Skeletal muscle satellite cell (primary cell): ENCODE measurements around the gene ROBO2.

ENCODE experiments used
- H3K27me3 ChIP-seq: 2 replicates; pipeline ENCODE4 v1.7.0; 2013; ENCODE audit warnings: low read length; ENCODE audit not compliant: control insufficient read depth, insufficient read depth
- H3K36me3 ChIP-seq: 2 replicates; pipeline ENCODE4 v1.7.0; 2013; ENCODE audit warnings: mild to moderate bottlenecking, control low read depth, low read length; ENCODE audit not compliant: insufficient read depth
- H3K4me1 ChIP-seq: 2 replicates; pipeline ENCODE4 v1.7.0; 2013; ENCODE audit warnings: low read length; ENCODE audit not compliant: control insufficient read depth, insufficient read depth
- H3K4me2 ChIP-seq: 2 replicates; pipeline ENCODE4 v1.7.0; 2013; ENCODE audit warnings: mild to moderate bottlenecking, low read length
- H3K4me3 ChIP-seq: 2 replicates; pipeline ENCODE4 v1.7.0; 2013; ENCODE audit warnings: low read length
- H3K9ac ChIP-seq: 2 replicates; pipeline ENCODE4 v1.7.0; 2013; ENCODE audit warnings: mild to moderate bottlenecking, low read depth, low read length, moderate library complexity
- H3K9me3 ChIP-seq: replicated peaks from 2 replicates; pipeline ENCODE4 v1.7.0; 2013; ENCODE audit warnings: mild to moderate bottlenecking, control low read depth, low read length

The ROBO2 gene

GRCh38 chr3:77427528-77427927 lies 387.6 kb downstream of the ROBO2 start:
- no peak overlapping the region for H3K4me2 ChIP-seq
- no peaks in the 10 kb centered on the region for H3K27me3 ChIP-seq
- H3K4me3 ChIP-seq = no peak overlapping the region
- no peaks in the 10 kb centered on the region for H3K4me1 ChIP-seq
- no peaks in the 10 kb centered on the region for H3K9me3 ChIP-seq
- H3K9ac ChIP-seq = no peak overlapping the region
- no peaks in the 10 kb centered on the region for H3K36me3 ChIP-seq

GRCh38 chr3:77436908-77437307 lies 397.0 kb downstream of the ROBO2 start:
- Histone ChIP-seq H3K36me3 (no peaks in the 10 kb centered on the region), H3K9me3 (no peaks in the 10 kb centered on the region), H3K4me2 (no peak overlapping the region), H3K27me3 (no peaks in the 10 kb centered on the region), H3K4me1 (no peaks in the 10 kb centered on the region), H3K4me3 (no peak overlapping the region), H3K9ac (no peak overlapping the region)

- H3K36me3 ChIP-seq = no peaks in the 10 kb centered on the region
- H3K4me1 ChIP-seq = no peaks in the 10 kb centered on the region
- no peak overlapping the region for H3K4me3 ChIP-seq
- H3K9me3 ChIP-seq = no peaks in the 10 kb centered on the region
- no peaks in the 10 kb centered on the region for H3K27me3 ChIP-seq
- H3K9ac ChIP-seq = no peak overlapping the region
- H3K4me2 ChIP-seq = no peak overlapping the region
Measured at GRCh38 chr3:77446084-77446483, 406.2 kb downstream of the ROBO2 start.

- no peaks in the 10 kb centered on the region for H3K36me3 ChIP-seq
- no peaks in the 10 kb centered on the region for H3K4me1 ChIP-seq
- H3K27me3 ChIP-seq = no peaks in the 10 kb centered on the region
- no peak overlapping the region for H3K4me2 ChIP-seq
- H3K9ac ChIP-seq = no peak overlapping the region
- H3K9me3 ChIP-seq = no peaks in the 10 kb centered on the region
- no peak overlapping the region for H3K4me3 ChIP-seq
Measured at GRCh38 chr3:77446761-77447160, 406.9 kb downstream of the ROBO2 start.

GRCh38 chr3:77449459-77450350 lies 409.8 kb downstream of the ROBO2 start:
- no peaks in the 10 kb centered on the region for H3K9me3 ChIP-seq
- H3K27me3 ChIP-seq = no peaks in the 10 kb centered on the region
- H3K9ac ChIP-seq = no peak overlapping the region
- H3K36me3 ChIP-seq = no peaks in the 10 kb centered on the region
- H3K4me1 ChIP-seq = no peaks in the 10 kb centered on the region
- H3K4me2 ChIP-seq = no peak overlapping the region
- H3K4me3 ChIP-seq = no peak overlapping the region

GRCh38 chr3:77456431-77456830 lies 416.5 kb downstream of the ROBO2 start:
- Histone ChIP-seq H3K27me3 (no peaks in the 10 kb centered on the region), H3K4me2 (no peak overlapping the region), H3K4me3 (no peak overlapping the region), H3K9ac (no peak overlapping the region), H3K36me3 (no peaks in the 10 kb centered on the region), H3K4me1 (peaks cover 4% of the 10 kb centered on the region), H3K9me3 (no peaks in the 10 kb centered on the region)

GRCh38 chr3:77456906-77457305 lies 417.0 kb downstream of the ROBO2 start:
- no peak overlapping the region for H3K9ac ChIP-seq
- no peak overlapping the region for H3K4me2 ChIP-seq
- no peaks in the 10 kb centered on the region for H3K27me3 ChIP-seq
- no peaks in the 10 kb centered on the region for H3K36me3 ChIP-seq
- peaks cover 4% of the 10 kb centered on the region for H3K4me1 ChIP-seq
- H3K4me3 ChIP-seq = no peak overlapping the region
- no peaks in the 10 kb centered on the region for H3K9me3 ChIP-seq

- peaks cover 4% of the 10 kb centered on the region for H3K4me1 ChIP-seq
- no peak overlapping the region for H3K4me3 ChIP-seq
- no peaks in the 10 kb centered on the region for H3K27me3 ChIP-seq
- no peak overlapping the region for H3K4me2 ChIP-seq
- H3K36me3 ChIP-seq = no peaks in the 10 kb centered on the region
- H3K9ac ChIP-seq = no peak overlapping the region
- no peaks in the 10 kb centered on the region for H3K9me3 ChIP-seq
Measured at GRCh38 chr3:77459926-77460325, 420.0 kb downstream of the ROBO2 start.

- H3K4me3 ChIP-seq = no peak overlapping the region
- peaks cover 4% of the 10 kb centered on the region for H3K4me1 ChIP-seq
- no peaks in the 10 kb centered on the region for H3K36me3 ChIP-seq
- no peaks in the 10 kb centered on the region for H3K27me3 ChIP-seq
- no peak overlapping the region for H3K4me2 ChIP-seq
- H3K9me3 ChIP-seq = no peaks in the 10 kb centered on the region
- no peak overlapping the region for H3K9ac ChIP-seq
Measured at GRCh38 chr3:77460326-77460725, 420.4 kb downstream of the ROBO2 start.

GRCh38 chr3:77462951-77463350 lies 423.1 kb downstream of the ROBO2 start:
- H3K27me3 ChIP-seq = no peaks in the 10 kb centered on the region
- H3K9me3 ChIP-seq = no peaks in the 10 kb centered on the region
- H3K4me2 ChIP-seq = no peak overlapping the region
- peaks cover 4% of the 10 kb centered on the region for H3K4me1 ChIP-seq
- no peaks in the 10 kb centered on the region for H3K36me3 ChIP-seq
- no peak overlapping the region for H3K9ac ChIP-seq
- H3K4me3 ChIP-seq = no peak overlapping the region

GRCh38 chr3:77464111-77464688 lies 424.3 kb downstream of the ROBO2 start:
- Histone ChIP-seq H3K4me2 (no peak overlapping the region), H3K27me3 (no peaks in the 10 kb centered on the region), H3K4me1 (peaks cover 4% of the 10 kb centered on the region), H3K9ac (no peak overlapping the region), H3K4me3 (no peak overlapping the region), H3K9me3 (no peaks in the 10 kb centered on the region), H3K36me3 (no peaks in the 10 kb centered on the region)
